H9 (cell line): ENCODE measurements around the gene KIF21A. TPM values are rescaled to one million over a fixed set of nuclear protein-coding genes. Genes with fewer than 3 reads are reported as not detected.

Source experiments
- DNase-seq: peaks from one replicate; pipeline ENCODE4 v3.0.0-alpha.2; 2017
- H2AFZ ChIP-seq: one replicate; pipeline ENCODE4 v1.6.1; 2013; ENCODE audit warnings: mild to moderate bottlenecking, low read length, control low read depth, moderate library complexity
- H2AK5ac ChIP-seq: 2 replicates; pipeline ENCODE4 v1.6.1; 2013; ENCODE audit warnings: low read length, control low read depth, mixed read lengths; ENCODE audit not compliant: insufficient read length
- H2BK120ac ChIP-seq: one replicate; pipeline ENCODE4 v1.6.1; 2013; ENCODE audit warnings: low read depth, mild to moderate bottlenecking, low read length, control low read depth, inconsistent platforms; ENCODE audit not compliant: poor library complexity, severe bottlenecking
- H2BK12ac ChIP-seq: 2 replicates; pipeline ENCODE4 v1.6.1; 2013; ENCODE audit warnings: low read length, control low read depth, mixed read lengths, low read depth; ENCODE audit not compliant: insufficient read length
- H2BK15ac ChIP-seq: 2 replicates; pipeline ENCODE4 v1.6.1; 2013; ENCODE audit warnings: low read depth, low read length, control low read depth
- H2BK20ac ChIP-seq: one replicate; pipeline ENCODE4 v1.6.1; 2013; ENCODE audit warnings: low read depth, mild to moderate bottlenecking, low read length, control low read depth, inconsistent platforms; ENCODE audit not compliant: poor library complexity, severe bottlenecking
- H2BK5ac ChIP-seq: 2 replicates; pipeline ENCODE4 v1.6.1; 2013; ENCODE audit warnings: low read length, control low read depth, mixed read lengths; ENCODE audit not compliant: insufficient read length
- H3K14ac ChIP-seq: 2 replicates; pipeline ENCODE4 v1.6.1; 2013; ENCODE audit warnings: low read length, control low read depth; ENCODE audit not compliant: insufficient read depth
- H3K18ac ChIP-seq: 2 replicates; pipeline ENCODE4 v1.6.1; 2013; ENCODE audit warnings: low read depth, mild to moderate bottlenecking, mixed read lengths, low read length, control low read depth; ENCODE audit not compliant: insufficient read length
- H3K23ac ChIP-seq: 2 replicates; pipeline ENCODE4 v1.6.1; 2013; ENCODE audit warnings: low read length, control low read depth, mixed read lengths, low read depth; ENCODE audit not compliant: insufficient read length
- H3K23me2 ChIP-seq: 2 replicates; pipeline ENCODE4 v1.6.1; 2013; ENCODE audit warnings: low read depth, mild to moderate bottlenecking, mixed read lengths, low read length, control low read depth; ENCODE audit not compliant: insufficient read length, poor library complexity, severe bottlenecking
- H3K27ac ChIP-seq: 2 replicates; pipeline ENCODE4 v1.5.1; 2013; ENCODE audit warnings: low read length, control low read depth, mixed read lengths, low read depth; ENCODE audit not compliant: insufficient read length
- H3K27me3 ChIP-seq: 2 replicates; pipeline ENCODE4 v1.6.1; 2013; ENCODE audit warnings: low read length, control low read depth, inconsistent platforms; ENCODE audit not compliant: insufficient read depth
- H3K4ac ChIP-seq: 2 replicates; pipeline ENCODE4 v1.6.1; 2013; ENCODE audit warnings: low read depth, mild to moderate bottlenecking, control low read depth, inconsistent platforms, low read length, moderate library complexity
- H3K4me1 ChIP-seq: 2 replicates; pipeline ENCODE4 v1.6.1; 2013; ENCODE audit warnings: low read length, control low read depth, inconsistent platforms; ENCODE audit not compliant: insufficient read depth
- H3K4me2 ChIP-seq: 2 replicates; pipeline ENCODE4 v1.6.1; 2013; ENCODE audit warnings: low read length, control low read depth, mixed read lengths; ENCODE audit not compliant: insufficient read length, insufficient read depth
- H3K56ac ChIP-seq: 2 replicates; pipeline ENCODE4 v1.6.1; 2013; ENCODE audit warnings: low read depth, mild to moderate bottlenecking, mixed read lengths, low read length, control low read depth; ENCODE audit not compliant: insufficient read length
- H3K79me1 ChIP-seq: 2 replicates; pipeline ENCODE4 v1.6.1; 2013; ENCODE audit warnings: low read depth, mild to moderate bottlenecking, moderate library complexity, low read length, control low read depth, inconsistent platforms; ENCODE audit not compliant: insufficient read depth, poor library complexity, severe bottlenecking
- H3K79me2 ChIP-seq: 2 replicates; pipeline ENCODE4 v1.6.1; 2013; ENCODE audit warnings: low read length, control low read depth, inconsistent platforms; ENCODE audit not compliant: insufficient read depth
- H3K9ac ChIP-seq: 2 replicates; pipeline ENCODE4 v1.6.1; 2013; ENCODE audit warnings: low read length, control low read depth, mixed read lengths; ENCODE audit not compliant: insufficient read length; ENCODE audit errors: extremely low read depth
- H3K9me3 ChIP-seq: one replicate; pipeline ENCODE4 v1.6.1; 2013; ENCODE audit warnings: low read depth, low read length, inconsistent platforms; ENCODE audit not compliant: control insufficient read depth
- H3T11ph ChIP-seq: one replicate; pipeline ENCODE4 v1.6.1; 2013; ENCODE audit warnings: mild to moderate bottlenecking, low read length, control low read depth, inconsistent platforms
- H4K20me1 ChIP-seq: one replicate; pipeline ENCODE4 v1.6.1; 2013; ENCODE audit not compliant: control insufficient read depth, insufficient read length, insufficient read depth
- H4K5ac ChIP-seq: 2 replicates; pipeline ENCODE4 v1.6.1; 2013; ENCODE audit warnings: low read depth, mild to moderate bottlenecking, mixed read lengths, low read length, control low read depth; ENCODE audit not compliant: insufficient read length
- H4K8ac ChIP-seq: replicated peaks from 2 replicates; pipeline ENCODE4 v1.6.1; 2013; ENCODE audit warnings: low read length, control low read depth, mixed read lengths, low read depth; ENCODE audit not compliant: insufficient read length
- H4K91ac ChIP-seq: 2 replicates; pipeline ENCODE4 v1.6.1; 2013; ENCODE audit warnings: low read depth, mild to moderate bottlenecking, moderate library complexity, mixed read lengths, low read length, control low read depth; ENCODE audit not compliant: insufficient read length
- H3K27ac Mint-ChIP-seq, 3 experiments: 2 replicates in 2 of 3; 3 replicates in 1 of 3; pipeline ENCODE4 v1.8.0; 2020 to 2021; ENCODE audit warnings: mixed read lengths in 3 of 3, mild to moderate bottlenecking in 1 of 3, moderate library complexity in 1 of 3
- H3K27me3 Mint-ChIP-seq: 2 replicates; pipeline ENCODE4 v1.8.0; 2021; ENCODE audit warnings: low read depth, mild to moderate bottlenecking, moderate library complexity, mixed read lengths
- H3K36me3 Mint-ChIP-seq, 3 experiments: 2 replicates in 2 of 3; 3 replicates in 1 of 3; pipeline ENCODE4 v1.8.0; 2020 to 2021; ENCODE audit warnings: low read depth in 3 of 3, mixed read lengths in 3 of 3; ENCODE audit not compliant: insufficient read depth in 1 of 3
- H3K4me1 Mint-ChIP-seq, 2 experiments: 2 replicates each; pipeline ENCODE4 v1.8.0; 2020; ENCODE audit warnings: mixed read lengths in 2 of 2
- H3K4me3 Mint-ChIP-seq, 2 experiments: 2 replicates in 1 of 2; 3 replicates in 1 of 2; pipeline ENCODE4 v1.8.0; 2020 to 2021; ENCODE audit warnings: mild to moderate bottlenecking in 2 of 2, mixed read lengths in 2 of 2, moderate library complexity in 1 of 2
- H3K9me3 Mint-ChIP-seq, 2 experiments: 2 replicates in 1 of 2; 3 replicates in 1 of 2; pipeline ENCODE4 v1.8.0; 2020; ENCODE audit warnings: mild to moderate bottlenecking in 2 of 2, mixed read lengths in 2 of 2, moderate library complexity in 1 of 2
- WGBS: extraction: QIAGEN DNeasy Blood & Tissue Kit; methylation state at CpG from one replicate; pipeline ENCODE4 v1.1.7; 2013; ENCODE audit warnings: missing lambda C conversion rate, low lambda C conversion rate, mixed read lengths; ENCODE audit not compliant: insufficient read length; ENCODE audit errors: extremely low coverage; 5-methylcytosine and 5-hydroxymethylcytosine counted together
- total RNA-seq: library from RNA; stranded (reverse); gene quantifications from 2 replicates; pipeline ENCODE4 v1.2.1, GENCODE V29; 2021
- TF ChIP-seq, protein P1 (sequence below): fragments of 200-600 bp; sonication (generic); conservative IDR thresholded peaks from 3 replicates; pipeline ENCODE4 v1.8.0; 2021; ENCODE audit warnings: antibody characterized with exemption, mild to moderate bottlenecking

KIF21A gene
- total RNA-seq, 1 experiment from 2014 or later: 17.2 TPM

DNA sequence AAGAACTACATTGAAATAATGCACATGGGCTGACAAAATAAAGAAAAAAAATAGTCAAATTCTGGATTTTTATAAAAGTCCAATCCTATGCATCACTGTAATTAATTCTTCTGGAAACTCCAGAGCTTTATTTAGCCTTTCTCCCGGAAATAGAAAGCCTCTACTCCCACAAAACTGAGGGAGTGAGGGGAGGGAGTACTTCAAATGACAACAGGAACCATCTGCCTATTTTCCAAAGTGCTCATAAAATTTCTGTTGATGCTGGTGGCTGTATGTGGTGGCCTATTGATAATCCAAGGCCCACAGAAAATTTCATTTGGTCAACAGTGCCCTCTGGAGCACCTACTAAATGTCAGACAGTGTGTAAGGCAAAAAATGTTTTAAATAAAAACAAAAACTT lies 64.6 kb downstream of the KIF21A start:
- Histone ChIP-seq H2AFZ (no peak overlapping the region), H3K23ac (no peak overlapping the region), H2BK20ac (no peak overlapping the region), H3K9me3 (no peaks in the 10 kb centered on the region), H3K4me1 (peaks cover 2% of the 10 kb centered on the region; the same call in 1 of the 2 replicates), H4K8ac (no peak overlapping the region), H3K79me1 (no peaks in the 10 kb centered on the region), H3K4ac (no peak overlapping the region), H3K27me3 (no peaks in the 10 kb centered on the region), H2BK12ac (no peak overlapping the region), H4K20me1 (no peaks in the 10 kb centered on the region), H2AK5ac (no peak overlapping the region), H3K23me2 (no peaks in the 10 kb centered on the region), H3K27ac (no peak overlapping the region), H3K14ac (no peak overlapping the region), H3T11ph (no peak overlapping the region), H3K56ac (no peak overlapping the region), H3K18ac (no peak overlapping the region), H3K9ac (no peak overlapping the region), H2BK5ac (no peak overlapping the region), H2BK15ac (no peak overlapping the region), H3K4me2 (no peak overlapping the region), H2BK120ac (no peak overlapping the region), H4K91ac (no peak overlapping the region), H3K79me2 (no peaks in the 10 kb centered on the region), H4K5ac (no peak overlapping the region)
- no peak for DNase-seq
- H3K9me3 Mint-ChIP-seq: no peaks in the 10 kb centered on the region
- H3K4me3 Mint-ChIP-seq: no peak overlapping the region
- no peaks in the 10 kb centered on the region for H3K27me3 Mint-ChIP-seq
- no peak overlapping the region for H3K27ac Mint-ChIP-seq
- WGBS: no CpG with 5 or more reads among the region's 1 CpG
- peaks cover 6 to 7% of the 10 kb centered on the region in 2 experiments for H3K4me1 Mint-ChIP-seq
- H3K36me3 Mint-ChIP-seq: 0 out of 7 replicates have a peak, but pooled peaks cover 0 to 1% (median 0%) of the 10 kb centered on the region in 3 experiments
- TF ChIP-seq, protein P1, sequence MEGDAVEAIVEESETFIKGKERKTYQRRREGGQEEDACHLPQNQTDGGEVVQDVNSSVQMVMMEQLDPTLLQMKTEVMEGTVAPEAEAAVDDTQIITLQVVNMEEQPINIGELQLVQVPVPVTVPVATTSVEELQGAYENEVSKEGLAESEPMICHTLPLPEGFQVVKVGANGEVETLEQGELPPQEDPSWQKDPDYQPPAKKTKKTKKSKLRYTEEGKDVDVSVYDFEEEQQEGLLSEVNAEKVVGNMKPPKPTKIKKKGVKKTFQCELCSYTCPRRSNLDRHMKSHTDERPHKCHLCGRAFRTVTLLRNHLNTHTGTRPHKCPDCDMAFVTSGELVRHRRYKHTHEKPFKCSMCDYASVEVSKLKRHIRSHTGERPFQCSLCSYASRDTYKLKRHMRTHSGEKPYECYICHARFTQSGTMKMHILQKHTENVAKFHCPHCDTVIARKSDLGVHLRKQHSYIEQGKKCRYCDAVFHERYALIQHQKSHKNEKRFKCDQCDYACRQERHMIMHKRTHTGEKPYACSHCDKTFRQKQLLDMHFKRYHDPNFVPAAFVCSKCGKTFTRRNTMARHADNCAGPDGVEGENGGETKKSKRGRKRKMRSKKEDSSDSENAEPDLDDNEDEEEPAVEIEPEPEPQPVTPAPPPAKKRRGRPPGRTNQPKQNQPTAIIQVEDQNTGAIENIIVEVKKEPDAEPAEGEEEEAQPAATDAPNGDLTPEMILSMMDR: no peak
